GM13977 (cell line): ENCODE results near the gene MRPS26.

Experiments used
- DNase-seq: peaks from one replicate; pipeline ENCODE4 v3.0.0; 2012; ENCODE audit warnings: low spot score
- in situ Hi-C: fragments of 300-500 bp; cut with MboI; formaldehyde crosslinking; loops from one replicate; pipeline ENCODE4 v1.12.0; 2022; ENCODE audit warnings: low sequenced_read_pairs, low pct_unique_long_range_greater_than_20kb, mixed read lengths, inconsistent platforms; ENCODE audit not compliant: unreplicated experiment
- TF ChIP-seq, protein P1 (sequence below): IDR thresholded peaks from 2 replicates; pipeline ENCODE4 v1.5.1; 2012; ENCODE audit warnings: mild to moderate bottlenecking, control low read depth; ENCODE audit not compliant: insufficient read depth; ENCODE audit errors: extremely low read depth, missing control alignments

The MRPS26 gene

DNA sequence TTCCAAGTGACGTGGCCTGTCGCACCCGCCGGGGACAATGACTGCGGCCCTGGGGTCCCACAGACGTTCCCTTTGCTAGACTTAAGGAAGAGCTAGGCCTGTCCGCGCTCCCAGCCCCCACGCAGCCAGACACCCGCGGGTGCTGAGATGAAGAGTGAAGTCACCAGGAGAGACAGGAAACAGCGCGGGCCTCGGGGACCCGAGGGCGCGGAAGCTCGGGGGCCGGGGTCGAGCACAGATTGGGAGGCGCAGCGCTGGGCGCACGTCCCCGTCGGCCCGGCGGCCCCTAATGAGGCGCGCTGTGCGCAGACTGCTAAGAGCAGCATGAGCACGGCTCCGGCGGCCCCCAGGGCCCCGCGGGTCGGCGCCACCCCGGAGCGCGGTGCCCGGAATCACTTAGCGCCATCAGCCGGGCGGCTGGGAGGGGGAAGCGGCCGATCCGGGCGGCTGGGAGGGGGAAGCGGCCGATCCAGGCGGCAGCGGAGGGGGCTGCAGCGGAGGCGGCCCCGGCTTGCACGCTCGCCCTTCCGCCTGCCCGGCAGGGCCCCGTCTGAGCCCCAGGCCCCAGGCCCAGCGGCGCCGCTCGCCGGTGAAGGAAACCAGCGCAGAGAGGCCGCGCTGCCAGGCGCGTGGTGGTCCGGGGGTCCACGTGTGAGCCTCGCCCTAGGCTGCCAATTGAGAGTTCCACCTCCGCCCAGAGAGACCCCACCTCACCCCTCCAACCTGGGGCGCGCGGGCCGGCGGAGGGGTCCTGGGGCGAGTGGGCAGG, 46.9 kb downstream of the MRPS26 start:
- TF ChIP-seq, protein P1, sequence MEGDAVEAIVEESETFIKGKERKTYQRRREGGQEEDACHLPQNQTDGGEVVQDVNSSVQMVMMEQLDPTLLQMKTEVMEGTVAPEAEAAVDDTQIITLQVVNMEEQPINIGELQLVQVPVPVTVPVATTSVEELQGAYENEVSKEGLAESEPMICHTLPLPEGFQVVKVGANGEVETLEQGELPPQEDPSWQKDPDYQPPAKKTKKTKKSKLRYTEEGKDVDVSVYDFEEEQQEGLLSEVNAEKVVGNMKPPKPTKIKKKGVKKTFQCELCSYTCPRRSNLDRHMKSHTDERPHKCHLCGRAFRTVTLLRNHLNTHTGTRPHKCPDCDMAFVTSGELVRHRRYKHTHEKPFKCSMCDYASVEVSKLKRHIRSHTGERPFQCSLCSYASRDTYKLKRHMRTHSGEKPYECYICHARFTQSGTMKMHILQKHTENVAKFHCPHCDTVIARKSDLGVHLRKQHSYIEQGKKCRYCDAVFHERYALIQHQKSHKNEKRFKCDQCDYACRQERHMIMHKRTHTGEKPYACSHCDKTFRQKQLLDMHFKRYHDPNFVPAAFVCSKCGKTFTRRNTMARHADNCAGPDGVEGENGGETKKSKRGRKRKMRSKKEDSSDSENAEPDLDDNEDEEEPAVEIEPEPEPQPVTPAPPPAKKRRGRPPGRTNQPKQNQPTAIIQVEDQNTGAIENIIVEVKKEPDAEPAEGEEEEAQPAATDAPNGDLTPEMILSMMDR: no peak
- in situ Hi-C loops: no loop called here
- DNase-seq: peak; percentile 69

DNA sequence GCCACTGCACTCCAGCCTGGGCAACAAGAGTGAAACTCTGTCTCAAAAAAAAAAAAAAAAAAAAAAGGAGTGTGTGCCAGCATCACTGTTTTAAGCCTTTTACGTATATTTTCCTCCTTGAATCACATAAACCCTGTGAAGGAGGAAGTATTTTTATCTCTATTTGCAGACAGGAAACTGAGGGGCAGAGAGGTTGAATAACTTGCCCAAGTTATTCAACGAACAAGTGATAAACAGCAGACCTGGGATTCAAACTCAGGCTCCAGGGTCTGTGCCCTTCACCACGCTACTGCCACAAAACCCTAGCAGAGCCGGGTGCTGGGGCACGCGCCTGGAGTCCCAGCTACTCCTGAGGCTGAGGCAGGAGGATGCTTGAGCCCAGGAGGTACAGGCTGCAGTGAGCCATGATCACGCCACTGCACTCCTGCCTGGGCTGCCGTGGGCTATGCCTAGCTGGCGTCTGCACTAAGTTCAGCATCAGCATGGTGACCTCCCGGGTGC, 48.1 kb downstream of the MRPS26 start:
- no peak for DNase-seq
- TF ChIP-seq, protein P1: no peak
- in situ Hi-C loops: no loop called here

DNA sequence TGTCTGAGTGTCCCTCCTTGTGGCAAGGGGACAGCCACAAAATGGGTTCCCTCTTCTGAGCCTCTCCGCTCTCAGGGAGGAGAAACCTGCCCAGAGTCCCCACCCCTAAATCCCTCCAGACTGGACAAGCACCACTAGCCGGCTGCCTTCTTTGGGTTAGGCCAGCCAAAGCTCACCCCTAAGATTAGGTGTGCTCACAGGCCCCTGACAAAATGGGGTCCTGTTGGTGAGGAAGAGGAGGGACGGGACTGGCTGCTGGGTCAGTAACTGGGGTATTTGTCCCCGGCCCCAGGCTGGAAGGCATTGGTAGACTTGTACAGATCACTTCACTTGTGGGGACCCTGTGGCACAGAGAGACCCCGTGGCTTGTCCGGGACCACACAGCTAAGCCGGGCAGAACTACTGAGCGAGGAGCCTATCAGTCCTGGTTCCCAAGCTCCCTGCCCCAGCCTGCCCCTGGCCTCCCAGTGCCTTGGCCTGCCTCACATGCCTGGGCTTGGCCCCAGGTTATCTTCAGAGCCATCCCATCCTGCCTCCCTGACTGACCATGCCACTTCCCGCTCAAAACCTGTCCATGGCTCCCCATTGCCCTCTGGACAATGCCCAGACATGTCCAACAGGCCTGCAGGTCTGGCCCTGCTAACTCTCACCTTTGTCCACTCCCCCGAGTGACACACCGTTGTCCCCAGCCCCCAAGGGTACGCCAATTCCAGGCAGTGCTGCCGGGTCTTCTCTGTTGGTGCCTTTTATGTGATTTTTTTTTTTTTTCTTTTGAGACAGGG, 49.2 kb downstream of the MRPS26 start:
- DNase-seq: no peak
- in situ Hi-C loops: no loop called here
- TF ChIP-seq, protein P1: no peak
